ENCODE measurements around the gene ACOT13.
A peak's percentile ranks its signal among the peaks of the same experiment; 100 is the strongest.
"Not testable (repeated sequence)": the region's sequence is repeated elsewhere in the genome, so short reads cannot be mapped to it uniquely, and the experiment has no call there.

The ACOT13 gene

DNA sequence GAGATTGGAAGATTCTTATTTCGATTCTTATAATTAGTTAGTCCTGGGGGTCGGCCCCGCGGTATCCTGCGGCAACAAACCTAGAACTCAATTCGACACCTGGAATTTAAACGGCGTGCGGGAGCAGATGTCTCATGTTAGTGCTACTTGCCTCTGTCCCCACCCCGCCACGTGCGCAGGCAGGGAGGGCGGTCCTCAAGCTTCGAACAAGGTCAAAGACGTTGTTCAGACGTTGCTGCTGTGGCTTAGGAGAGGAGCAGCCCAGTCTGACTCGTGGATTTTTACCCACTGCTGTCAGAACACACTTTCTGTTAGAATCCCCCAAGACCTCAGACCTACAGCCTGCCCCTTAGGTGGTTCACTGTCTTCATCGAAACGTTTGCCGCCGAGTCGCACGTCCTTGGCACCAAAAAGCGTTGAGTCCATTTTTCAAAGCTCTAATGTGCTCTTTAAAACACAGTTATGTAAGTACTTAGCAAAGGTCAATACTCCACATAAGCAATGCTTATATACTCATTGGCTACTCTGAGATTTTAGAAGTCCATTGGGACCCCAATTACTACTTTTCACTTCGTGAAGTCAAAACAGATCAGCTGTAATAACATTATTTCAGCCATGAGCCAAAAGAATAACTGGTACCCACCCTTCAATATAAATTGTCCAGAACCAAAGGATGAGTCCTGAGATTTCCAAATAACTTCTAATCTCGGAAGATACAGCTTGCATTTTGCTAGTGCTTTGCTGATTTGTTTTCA lies 54.8 kb downstream of the ACOT13 start:
- peak overlapping the region; percentile 65 for H3K4me3 ChIP-seq (ENCODE audit: low read depth, low read length)
- no peak for TF ChIP-seq CTCF (IDR thresholded peaks at IDR 0.05; ENCODE audit: low read depth, low read length)

- no peak for TF ChIP-seq CTCF (IDR thresholded peaks at IDR 0.05; ENCODE audit: low read depth, low read length)
Measured at GRCh38 chr6:24723270-24723669, 56.4 kb downstream of the ACOT13 start.

GRCh38 chr6:24730653-24731052 lies 63.8 kb downstream of the ACOT13 start:
- not testable (repeated sequence) for H3K4me3 ChIP-seq (ENCODE audit: low read depth, low read length)

More at GRCh38 chr6:24723270-24723669, 56.4 kb downstream of the ACOT13 start:
- H3K4me3 ChIP-seq (ENCODE audit: low read depth, low read length) = no peak overlapping the region

GRCh38 chr6:24731456-24732134 lies 64.7 kb downstream of the ACOT13 start:
- not testable (repeated sequence) for H3K4me3 ChIP-seq (ENCODE audit: low read depth, low read length)

- H3K4me3 ChIP-seq (ENCODE audit: low read depth, low read length) = no peak overlapping the region
- TF ChIP-seq CTCF (IDR thresholded peaks at IDR 0.05; ENCODE audit: low read depth, low read length) = no peak
Measured at GRCh38 chr6:24734166-24734565, 67.3 kb downstream of the ACOT13 start.

- H3K4me3 ChIP-seq (ENCODE audit: low read depth, low read length) = not testable (repeated sequence)
Measured at GRCh38 chr6:24734710-24735109, 67.8 kb downstream of the ACOT13 start.

- TF ChIP-seq CTCF (IDR thresholded peaks at IDR 0.05; ENCODE audit: low read depth, low read length) = no peak
- no peak overlapping the region for H3K4me3 ChIP-seq (ENCODE audit: low read depth, low read length)
Measured at GRCh38 chr6:24738741-24739140, 71.9 kb downstream of the ACOT13 start.

- no peak overlapping the region for H3K4me3 ChIP-seq (ENCODE audit: low read depth, low read length)
- no peak for TF ChIP-seq CTCF (IDR thresholded peaks at IDR 0.05; ENCODE audit: low read depth, low read length)
Measured at GRCh38 chr6:24740861-24741260, 74.0 kb downstream of the ACOT13 start.
